HCT116 (cell line): ENCODE results near the gene CLSTN1. TPM values are rescaled to one million over a fixed set of nuclear protein-coding genes. Genes with fewer than 3 reads are reported as not detected.

Source experiments
- ATAC-seq: fragments of 200-7000 bp; cut with Tn5 transposase; 2 replicates; pipeline ENCODE4 v1.9.1; 2020; ENCODE audit warnings: mild to moderate bottlenecking, moderate library complexity
- BruUV-seq: library from RNA; stranded (reverse); fragments of 400-500 nt; replicated peaks from 2 replicates; lab custom pipeline; 2021; lab: Mats Ljungman, UMichigan
- CTCF ChIA-PET: fragments of 300-600 bp; sonication (Branson Sonifier 250); formaldehyde crosslinking; loops from one replicate; lab custom pipeline; 2021; ENCODE audit warnings: antibody characterized with exemption; lab: Charles Lee
- POLR2A ChIA-PET: fragments of 300-600, 350-600 bp; sonication (Branson Sonifier 250); formaldehyde crosslinking; loops from one replicate; lab custom pipeline; 2021; ENCODE audit warnings: antibody characterized with exemption; lab: Charles Lee
- RAD21 ChIA-PET, 2 experiments: fragments of 300-600 bp; sonication (Branson Sonifier 250); formaldehyde crosslinking; loops; one replicate each; lab custom pipeline; 2023; ENCODE audit warnings: low total read pairs in 2 of 2; ENCODE audit not compliant: uncharacterized antibody in 2 of 2, unreplicated experiment in 2 of 2, low non-redundant PET in 1 of 2; lab: Charles Lee
- DNase-seq: peaks from one replicate; pipeline ENCODE4 v3.0.0-alpha.2; 2010; ENCODE audit warnings: low read depth, low spot score
- H2AFZ ChIP-seq: fragments of 200-600 bp; shearing (Covaris generic), sonication (generic); 2 replicates; pipeline ENCODE4 v1.6.1; 2017; ENCODE audit warnings: low read depth, mixed run types, mixed read lengths, antibody characterized with exemption, low read length; ENCODE audit not compliant: poor library complexity, severe bottlenecking
- H3K27ac ChIP-seq: 2 replicates; pipeline ENCODE4 v1.5.1; 2012; ENCODE audit warnings: low read depth, low read length
- H3K27me3 ChIP-seq: fragments of 200-600 bp; sonication (generic); 2 replicates; pipeline ENCODE4 v1.6.1; 2016; ENCODE audit warnings: mixed run types, low read length, mixed read lengths; ENCODE audit not compliant: insufficient read depth
- H3K36me3 ChIP-seq, 2 experiments: fragments of 200-500 bp in 1 of 2; fragments of 200-600 bp in 1 of 2; sonication (Bioruptor generic) in 1 of 2; sonication (generic) in 1 of 2; 2 replicates each; pipeline versions ENCODE4 v1.5.1 to v1.6.1; 2014 to 2016; ENCODE audit warnings: low read length in 2 of 2, inconsistent platforms in 1 of 2, mixed read lengths in 1 of 2, mixed run types in 1 of 2; ENCODE audit not compliant: insufficient read depth in 2 of 2, control insufficient read depth in 1 of 2
- H3K4me1 ChIP-seq, 2 experiments: fragments of 200-600 bp in 1 of 2; sonication (generic) in 1 of 2; 2 replicates each; pipeline versions ENCODE4 v1.5.1 to v1.6.1; 2012 to 2017; ENCODE audit warnings: low read length in 2 of 2, inconsistent platforms in 1 of 2, mild to moderate bottlenecking in 1 of 2, mixed read lengths in 1 of 2, mixed run types in 1 of 2, moderate library complexity in 1 of 2; ENCODE audit not compliant: insufficient read depth in 2 of 2, control insufficient read depth in 1 of 2
- H3K4me2 ChIP-seq: fragments of 200-600 bp; sonication (generic); 2 replicates; pipeline ENCODE4 v1.6.1; 2017; ENCODE audit warnings: mixed run types, low read length, mixed read lengths
- H3K4me3 ChIP-seq, 2 experiments: fragments of 200-600 bp in 1 of 2; sonication (generic) in 1 of 2; replicated peaks in 1 of 2; 2 replicates each; pipeline ENCODE4 v1.5.1; 2011 to 2016; ENCODE audit warnings: low read length in 2 of 2, control low read depth in 1 of 2, low read depth in 1 of 2, mild to moderate bottlenecking in 1 of 2, mixed read lengths in 1 of 2, mixed run types in 1 of 2
- H3K79me2 ChIP-seq: fragments of 200-600 bp; sonication (generic); 2 replicates; pipeline ENCODE4 v1.6.1; 2017; ENCODE audit warnings: mild to moderate bottlenecking, mixed run types, low read length, moderate library complexity, mixed read lengths; ENCODE audit not compliant: insufficient read depth
- H3K9ac ChIP-seq: fragments of 200-600 bp; sonication (generic); 2 replicates; pipeline ENCODE4 v1.6.1; 2016; ENCODE audit warnings: low read length, mixed read lengths
- H3K9me2 ChIP-seq: fragments of 200-600 bp; sonication (generic), shearing (Covaris generic); 2 replicates; pipeline ENCODE4 v1.6.1; 2017; ENCODE audit warnings: mixed run types, mild to moderate bottlenecking, moderate library complexity; ENCODE audit not compliant: insufficient read depth
- H3K9me3 ChIP-seq, 2 experiments: fragments of 200-500 bp in 1 of 2; fragments of 200-600 bp in 1 of 2; sonication (Bioruptor generic) in 1 of 2; sonication (generic) in 1 of 2; 2 replicates each; pipeline ENCODE4 v1.6.1; 2014 to 2017; ENCODE audit warnings: low read length in 2 of 2, mixed read lengths in 2 of 2, inconsistent platforms in 1 of 2, low read depth in 1 of 2, mild to moderate bottlenecking in 1 of 2, mixed run types in 1 of 2, moderate library complexity in 1 of 2; ENCODE audit not compliant: control insufficient read depth in 1 of 2, insufficient read depth in 1 of 2
- H4K20me1 ChIP-seq: fragments of 200-600 bp; sonication (generic), shearing (Covaris generic); 2 replicates; pipeline ENCODE4 v1.6.1; 2017; ENCODE audit warnings: mixed run types, mild to moderate bottlenecking, moderate library complexity; ENCODE audit not compliant: insufficient read depth
- CBX3 ChIP-seq: IDR thresholded peaks from 2 replicates; pipeline ENCODE4 v1.6.1; 2012; ENCODE audit warnings: low read depth
- CEBPB ChIP-seq: IDR thresholded peaks from 2 replicates; pipeline ENCODE4 v1.6.1; 2012; ENCODE audit warnings: low read depth
- EGR1 ChIP-seq: IDR thresholded peaks from 2 replicates; pipeline ENCODE4 v1.6.1; 2012; ENCODE audit warnings: low read depth
- ELF1 ChIP-seq: IDR thresholded peaks from 2 replicates; pipeline ENCODE4 v1.6.1; 2012; ENCODE audit warnings: low read depth, borderline replicate concordance
- EZH2 ChIP-seq: fragments of 200-600 bp; sonication (generic); IDR thresholded peaks from 2 replicates; pipeline ENCODE4 v1.6.1; 2017; ENCODE audit warnings: antibody characterized with exemption, mixed run types
- EZH2phosphoT487 ChIP-seq: fragments of 200-600 bp; IDR thresholded peaks from 2 replicates; pipeline ENCODE4 v1.6.1; 2018; ENCODE audit warnings: antibody characterized with exemption, borderline replicate concordance
- POLR2A ChIP-seq: IDR thresholded peaks from 2 replicates; pipeline ENCODE4 v1.7.0; 2011; ENCODE audit warnings: borderline replicate concordance; ENCODE audit not compliant: insufficient read depth, insufficient read length; ENCODE audit errors: extremely low read depth
- POLR2AphosphoS5 ChIP-seq: IDR thresholded peaks from 2 replicates; pipeline ENCODE4 v1.6.1; 2011; ENCODE audit warnings: mild to moderate bottlenecking, low read depth, low read length, moderate library complexity
- SRF ChIP-seq: IDR thresholded peaks from 2 replicates; pipeline ENCODE4 v1.6.1; 2012; ENCODE audit warnings: low read depth
- intact Hi-C: fragments of 100-400 bp; cut with micrococcal nuclease; formaldehyde crosslinking; loops from 2 replicates; pipeline ENCODE4 v1.10.0; 2022
- total RNA-seq: library from RNA; stranded (reverse); gene quantifications from one replicate; pipeline ENCODE4 v1.2.1, GENCODE V29; 2021; ENCODE audit not compliant: unreplicated experiment
- TF ChIP-seq, protein P1 (sequence below): IDR thresholded peaks from 2 replicates; pipeline ENCODE4 v1.6.1; 2012

CLSTN1 gene
- total RNA-seq, 1 experiment from 2014 or later = 113 TPM

DNA sequence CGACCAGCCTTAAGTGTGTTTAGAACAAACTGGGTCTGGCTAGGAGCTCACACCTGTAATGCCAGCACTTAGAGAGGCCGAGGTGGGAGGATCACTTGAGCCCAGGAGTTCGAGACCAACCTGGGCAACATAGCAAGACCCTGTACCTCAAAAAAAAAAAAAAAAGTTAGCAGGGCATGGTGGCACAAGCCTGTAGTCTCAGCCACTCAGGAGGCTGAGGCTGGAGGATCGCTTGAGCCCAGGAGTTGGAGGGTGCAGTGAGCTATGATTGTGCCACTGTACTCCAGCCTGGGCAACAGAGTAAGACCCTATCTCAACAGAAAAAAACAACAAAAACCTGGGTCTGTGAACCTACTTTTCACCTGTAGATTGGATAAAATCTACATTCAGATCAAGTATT lies 117.6 kb downstream of the CLSTN1 start:
- Histone ChIP-seq H3K79me2 (no peaks in the 10 kb centered on the region), H3K9me3 (no peaks in the 10 kb centered on the region), H3K27me3 (no peaks in the 10 kb centered on the region), H3K36me3 (no peaks in the 10 kb centered on the region), H3K4me2 (no peak overlapping the region), H3K4me3 (no peak overlapping the region), H3K9ac (no peak overlapping the region), H3K27ac (no peak overlapping the region), H4K20me1 (no peaks in the 10 kb centered on the region), H3K4me1 (peaks cover 0 to 2% of the 10 kb centered on the region in 2 experiments; a peak in 1 of 4 replicates)
- ATAC-seq (no peak), DNase-seq (no peak)
- ChIA-PET POLR2A (no interaction called here), RAD21 (no interaction called here)
- BruUV-seq = no TSS peak
- no peak for TF ChIP-seq EGR1
- no peak for TF ChIP-seq EZH2phosphoT487
- TF ChIP-seq, protein P1, sequence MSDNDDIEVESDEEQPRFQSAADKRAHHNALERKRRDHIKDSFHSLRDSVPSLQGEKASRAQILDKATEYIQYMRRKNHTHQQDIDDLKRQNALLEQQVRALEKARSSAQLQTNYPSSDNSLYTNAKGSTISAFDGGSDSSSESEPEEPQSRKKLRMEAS = no peak
- TF ChIP-seq ELF1 = no peak
- TF ChIP-seq POLR2A = no peak
- TF ChIP-seq, all 23 proteins: peak for 0
- Histone ChIP-seq H3K9me2 (no peaks in the 10 kb centered on the region), H2AFZ (no peak overlapping the region)
- intact Hi-C loops = no loop called here
- CTCF ChIA-PET = no interaction called here

DNA sequence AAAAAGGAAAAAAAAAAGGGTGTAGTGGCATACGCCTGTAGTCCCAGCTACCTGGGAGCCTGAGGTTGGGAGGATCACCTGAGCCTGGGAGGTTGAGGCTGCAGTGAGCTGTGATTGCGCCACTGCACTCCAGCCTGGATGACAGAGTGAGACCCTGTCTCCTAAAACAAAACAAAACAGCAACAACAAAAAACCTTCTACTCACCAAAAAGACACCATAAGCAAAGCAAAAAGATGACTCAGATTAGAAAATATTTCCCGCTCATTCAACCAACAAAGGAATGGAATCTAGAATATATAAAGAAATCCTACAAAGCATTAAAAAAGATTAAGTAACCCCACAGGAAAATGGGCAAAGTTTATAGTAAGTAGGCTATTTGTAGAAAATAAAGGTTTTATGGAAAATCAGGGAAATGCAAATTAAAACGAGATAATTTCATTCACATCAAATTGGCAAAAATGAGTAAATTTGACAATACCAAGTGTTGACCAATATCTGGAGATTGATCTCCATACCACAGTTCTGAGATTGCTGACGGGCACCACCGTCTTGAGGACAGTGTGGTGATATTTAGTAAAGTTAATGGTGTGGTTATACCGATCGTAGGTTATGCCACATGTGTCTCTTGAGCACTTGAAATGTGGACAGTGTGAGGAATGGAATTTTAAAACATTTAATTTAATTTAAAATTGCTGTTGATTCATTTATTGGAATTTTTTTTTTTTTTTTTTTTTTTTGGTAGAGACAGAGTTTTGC lies 118.2 kb downstream of the CLSTN1 start:
- no peak for DNase-seq
- ChIA-PET POLR2A (no interaction called here), CTCF (no interaction called here), RAD21 (no interaction called here)
- Histone ChIP-seq H3K27me3 (no peaks in the 10 kb centered on the region), H3K4me1 (peaks cover 2 to 9% of the 10 kb centered on the region in 2 experiments; a peak in 3 of 4 replicates), H3K79me2 (no peaks in the 10 kb centered on the region), H3K4me2 (no peak overlapping the region), H2AFZ (no peak overlapping the region), H4K20me1 (no peaks in the 10 kb centered on the region), H3K36me3 (no peaks in the 10 kb centered on the region), H3K27ac (no peak overlapping the region), H3K4me3 (no peak overlapping the region), H3K9me2 (no peaks in the 10 kb centered on the region), H3K9ac (no peak overlapping the region), H3K9me3 (no peaks in the 10 kb centered on the region)
- ATAC-seq = no peak
- BruUV-seq = no TSS peak
- intact Hi-C loops = no loop called here
- no peak for TF ChIP-seq ELF1
- TF ChIP-seq CEBPB = no peak
- no peak for TF ChIP-seq SRF
- no peak for TF ChIP-seq EZH2
- no peak for TF ChIP-seq CBX3
- TF ChIP-seq POLR2AphosphoS5 = no peak
